GM19438 (cell line): ENCODE results near the gene SYNJ2.
"Not testable (repeated sequence)": the region's sequence is repeated elsewhere in the genome, so short reads cannot be mapped to it uniquely, and the experiment has no call there.

Source experiments
- ATAC-seq: cut with Tn5 transposase; IDR thresholded peaks from one replicate; pipeline ENCODE4 v1.9.1; 2021; ENCODE audit warnings: low read depth; ENCODE audit not compliant: unreplicated experiment

Gene SYNJ2

DNA sequence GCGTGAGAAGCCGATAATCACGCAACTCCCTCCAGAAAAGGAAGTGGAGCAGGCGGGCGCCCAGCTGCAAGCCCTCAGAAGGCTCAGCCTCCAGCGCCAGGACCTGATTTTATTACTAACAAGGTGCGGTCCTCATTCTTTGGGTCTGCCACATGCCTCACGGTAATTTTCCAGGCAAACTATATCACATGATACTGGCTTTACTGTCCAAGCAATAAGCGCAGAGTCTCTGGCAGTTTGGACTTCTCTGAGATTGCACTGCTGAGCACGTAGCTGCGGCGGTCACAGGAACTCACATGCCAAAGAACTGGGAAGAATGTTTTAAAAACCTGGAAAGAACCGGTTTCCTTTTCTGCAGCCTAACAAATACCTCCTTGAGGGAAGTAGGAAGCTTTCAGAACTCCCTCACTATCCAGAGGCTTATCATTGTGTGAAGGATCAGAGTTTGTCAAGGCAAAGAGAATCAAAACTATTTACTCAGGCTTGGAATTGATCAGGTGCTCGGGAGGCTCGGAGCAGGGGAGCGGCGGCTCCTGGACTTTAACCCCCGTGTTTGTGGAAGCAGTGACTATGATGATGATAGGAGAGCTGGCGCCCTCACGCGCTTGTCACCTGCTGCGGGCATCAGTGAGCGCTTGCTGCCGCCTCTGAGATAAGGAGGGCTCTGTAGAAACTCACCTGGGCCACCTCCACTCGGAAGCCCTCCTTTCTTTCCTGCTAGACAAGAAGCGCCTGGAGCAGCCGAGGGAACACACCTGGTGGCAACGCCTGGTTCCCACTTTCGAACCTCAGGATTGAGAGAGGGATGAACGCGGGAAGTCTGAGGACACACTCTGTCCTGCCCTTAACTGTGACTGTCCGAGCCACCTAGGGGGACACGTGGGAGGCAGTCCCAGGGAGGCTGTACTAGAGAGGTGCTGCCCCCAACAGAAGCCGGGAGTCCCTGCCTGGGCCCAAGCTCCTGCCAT is 27.2 kb upstream of the SYNJ2 start:
- no peak for ATAC-seq

- no peak for ATAC-seq
These were observed 26.0 kb upstream of the SYNJ2 start for GRCh38 chr6:157955675-157956074.

DNA sequence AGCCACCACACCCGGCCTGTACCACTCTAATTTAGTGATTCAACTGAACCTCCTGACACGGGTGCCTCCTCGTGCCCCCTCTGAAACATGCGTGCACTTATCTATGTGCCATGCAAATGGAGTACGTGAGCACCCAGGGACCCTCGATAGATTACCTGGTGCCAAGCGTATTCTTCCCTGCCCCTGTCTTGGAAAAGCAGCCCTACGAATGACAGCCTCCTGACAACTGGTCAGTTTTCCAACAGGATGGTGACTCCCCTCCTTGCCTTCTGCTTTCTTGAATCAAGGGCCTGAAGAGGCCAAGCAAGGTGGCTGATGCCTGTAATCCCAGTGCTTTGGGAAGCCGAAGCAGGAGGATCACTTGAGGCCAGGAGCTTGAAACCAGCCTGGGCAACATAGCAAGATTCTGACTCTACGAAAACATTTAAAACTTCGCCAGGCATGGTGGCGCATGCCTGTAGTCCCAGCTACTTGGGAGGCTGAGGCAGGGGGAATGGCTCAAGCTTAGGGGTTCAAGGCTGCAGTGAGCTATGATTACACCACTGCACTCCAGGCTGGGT is 25.4 kb upstream of the SYNJ2 start:
- no peak for ATAC-seq

- no peak for ATAC-seq
These were observed 22.0 kb upstream of the SYNJ2 start for GRCh38 chr6:157959451-157960227.

- no peak for ATAC-seq
These were observed 20.4 kb upstream of the SYNJ2 start for GRCh38 chr6:157961153-157961831.

DNA sequence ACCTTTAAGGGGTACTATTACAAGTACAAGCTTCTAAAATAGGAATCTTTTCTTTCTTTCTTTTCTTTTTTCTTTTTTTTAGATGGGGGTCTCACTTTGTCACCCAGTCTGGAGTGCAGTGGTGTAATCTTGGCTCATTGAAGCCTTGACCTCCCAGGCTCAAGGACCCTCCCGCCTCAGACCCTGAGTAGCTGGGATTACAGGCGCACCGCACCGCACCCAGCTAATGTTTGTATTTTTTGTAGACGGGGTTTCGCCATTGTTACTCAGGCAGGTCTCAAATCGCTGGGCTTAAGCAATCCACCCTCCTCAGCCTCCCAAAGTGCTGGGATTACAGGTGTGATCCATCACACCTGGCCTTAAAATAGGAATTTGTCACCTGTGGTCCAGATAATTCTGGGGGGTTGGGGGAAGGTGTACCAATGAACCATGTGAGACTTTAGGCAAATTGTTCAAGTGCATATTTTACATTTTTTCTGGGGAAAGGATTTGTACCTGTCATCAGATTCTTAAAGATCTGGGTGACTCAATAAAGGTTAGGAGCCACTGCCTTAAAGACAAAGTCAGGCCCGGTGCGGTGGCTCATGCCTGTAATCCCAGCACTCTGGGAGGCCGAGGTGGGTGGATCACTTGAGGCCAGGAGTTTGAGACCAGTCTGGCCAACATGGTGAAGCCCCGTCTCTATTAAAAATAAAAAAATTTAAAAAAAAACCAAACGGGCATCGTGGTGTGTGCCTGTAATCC is 19.7 kb upstream of the SYNJ2 start:
- ATAC-seq = no peak

- ATAC-seq = no peak
These were observed 18.9 kb upstream of the SYNJ2 start for GRCh38 chr6:157962601-157963302.

DNA sequence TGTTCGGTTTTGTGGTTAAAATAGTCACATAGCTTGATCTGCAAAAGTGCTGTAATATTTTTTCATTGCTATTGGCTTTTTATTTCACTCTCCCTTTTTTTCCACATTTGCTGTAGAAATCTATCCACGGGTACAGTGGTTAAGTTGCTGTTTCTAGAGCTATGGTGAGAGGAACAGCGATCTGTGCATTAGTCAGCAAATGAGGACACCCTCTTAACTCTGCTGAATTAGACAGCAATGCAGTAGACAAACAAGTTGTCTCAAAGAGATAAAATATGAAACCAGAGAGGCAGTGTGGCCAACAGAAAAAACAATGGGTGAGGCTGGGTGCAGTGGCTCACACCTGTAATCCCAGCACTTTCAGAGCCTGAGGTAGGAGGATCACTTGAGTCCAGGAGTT is 17.6 kb upstream of the SYNJ2 start:
- no peak for ATAC-seq

DNA sequence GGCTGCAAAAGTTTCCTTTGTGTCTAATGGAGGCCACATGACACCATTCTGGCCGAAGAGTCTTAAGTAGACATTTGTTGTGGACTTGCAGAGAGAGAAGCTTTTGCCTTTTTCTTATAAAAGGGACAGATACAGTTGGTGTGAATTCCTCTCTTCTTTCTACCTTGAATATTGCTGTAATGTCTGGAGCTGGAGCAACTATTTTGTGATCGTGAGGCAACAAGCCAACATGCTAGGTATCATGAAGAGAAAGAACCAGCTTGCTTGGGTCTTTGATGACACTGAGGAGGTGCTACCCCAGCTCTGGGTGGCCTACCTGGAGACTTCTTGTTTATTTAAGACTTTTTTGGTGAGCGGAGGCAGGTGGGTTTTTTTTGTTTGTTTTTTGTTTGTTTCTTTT is 16.3 kb upstream of the SYNJ2 start:
- ATAC-seq = no peak

GRCh38 chr6:157966589-157966977 is 15.1 kb upstream of the SYNJ2 start:
- no peak for ATAC-seq

DNA sequence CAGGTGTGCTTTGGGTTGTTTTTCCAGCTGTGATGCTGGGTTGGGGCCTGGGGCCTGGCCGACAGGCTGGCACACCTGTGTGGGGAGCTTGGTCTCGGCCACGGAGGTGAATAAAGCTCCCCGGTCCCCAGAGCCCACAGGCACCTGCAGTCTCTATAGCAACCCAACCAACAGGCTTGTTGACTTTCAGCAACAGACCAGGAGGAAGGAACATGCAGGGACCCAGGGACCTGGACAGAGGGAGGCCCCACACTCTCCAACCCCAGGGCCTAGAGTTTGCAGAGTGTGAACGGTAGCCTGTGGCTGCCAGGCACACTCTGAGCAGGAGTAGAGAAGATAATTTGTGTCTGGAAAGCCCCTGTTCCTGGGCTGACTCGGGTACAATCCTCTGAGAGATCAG is 14.6 kb upstream of the SYNJ2 start:
- no peak for ATAC-seq

- ATAC-seq = no peak
These were observed 14.2 kb upstream of the SYNJ2 start for GRCh38 chr6:157967486-157967885.

GRCh38 chr6:157972177-157972576 is 9.5 kb upstream of the SYNJ2 start:
- ATAC-seq = not testable (repeated sequence)

DNA sequence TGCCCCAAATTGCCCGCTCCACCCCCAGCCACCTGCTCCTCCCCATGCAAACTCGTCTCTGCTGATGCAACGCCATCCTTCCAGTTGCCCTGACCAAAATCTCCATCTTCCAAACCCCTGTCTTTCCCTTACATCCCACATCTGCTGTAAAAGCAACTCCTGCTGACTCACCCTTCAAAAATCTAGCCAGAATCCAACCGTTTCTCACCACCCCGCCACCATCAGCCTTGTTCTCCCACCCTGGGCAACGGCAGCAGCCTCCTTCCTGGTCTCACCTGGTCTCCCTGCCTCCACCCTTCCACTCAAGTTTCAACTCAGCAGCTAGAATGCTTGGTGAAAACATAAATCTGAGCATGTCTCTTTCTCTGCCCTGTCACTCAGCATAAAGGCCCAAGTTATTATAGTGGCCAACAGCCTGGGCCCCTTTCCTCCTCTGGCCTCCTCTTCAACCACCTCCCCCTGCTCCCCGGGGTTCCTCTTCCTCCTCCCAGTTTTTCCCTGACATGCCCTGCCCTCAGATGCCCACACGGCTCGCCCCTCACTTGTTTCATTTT is 7.2 kb upstream of the SYNJ2 start:
- ATAC-seq = no peak

GRCh38 chr6:157974967-157975366 is 6.7 kb upstream of the SYNJ2 start:
- ATAC-seq = no peak

DNA sequence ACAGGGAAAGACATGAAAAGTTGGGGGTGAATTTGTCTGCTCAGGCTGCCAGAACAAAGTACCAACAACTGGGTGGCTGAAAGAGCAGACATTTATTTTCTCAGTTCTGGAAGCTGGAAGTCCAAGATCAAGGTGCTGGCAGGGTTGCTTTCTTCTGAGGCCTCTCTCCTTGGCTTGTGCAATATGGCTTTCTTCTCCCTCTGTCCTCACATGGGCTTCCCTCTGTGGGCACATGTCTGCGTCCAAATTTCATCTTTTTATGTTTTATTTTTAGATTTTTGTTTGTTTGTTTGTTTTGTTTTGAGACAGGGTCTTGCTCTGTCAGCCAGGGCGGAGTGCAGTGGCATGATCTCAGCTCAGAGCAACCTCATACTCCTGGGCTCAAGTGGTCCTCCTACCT is 6.2 kb upstream of the SYNJ2 start:
- no peak for ATAC-seq

DNA sequence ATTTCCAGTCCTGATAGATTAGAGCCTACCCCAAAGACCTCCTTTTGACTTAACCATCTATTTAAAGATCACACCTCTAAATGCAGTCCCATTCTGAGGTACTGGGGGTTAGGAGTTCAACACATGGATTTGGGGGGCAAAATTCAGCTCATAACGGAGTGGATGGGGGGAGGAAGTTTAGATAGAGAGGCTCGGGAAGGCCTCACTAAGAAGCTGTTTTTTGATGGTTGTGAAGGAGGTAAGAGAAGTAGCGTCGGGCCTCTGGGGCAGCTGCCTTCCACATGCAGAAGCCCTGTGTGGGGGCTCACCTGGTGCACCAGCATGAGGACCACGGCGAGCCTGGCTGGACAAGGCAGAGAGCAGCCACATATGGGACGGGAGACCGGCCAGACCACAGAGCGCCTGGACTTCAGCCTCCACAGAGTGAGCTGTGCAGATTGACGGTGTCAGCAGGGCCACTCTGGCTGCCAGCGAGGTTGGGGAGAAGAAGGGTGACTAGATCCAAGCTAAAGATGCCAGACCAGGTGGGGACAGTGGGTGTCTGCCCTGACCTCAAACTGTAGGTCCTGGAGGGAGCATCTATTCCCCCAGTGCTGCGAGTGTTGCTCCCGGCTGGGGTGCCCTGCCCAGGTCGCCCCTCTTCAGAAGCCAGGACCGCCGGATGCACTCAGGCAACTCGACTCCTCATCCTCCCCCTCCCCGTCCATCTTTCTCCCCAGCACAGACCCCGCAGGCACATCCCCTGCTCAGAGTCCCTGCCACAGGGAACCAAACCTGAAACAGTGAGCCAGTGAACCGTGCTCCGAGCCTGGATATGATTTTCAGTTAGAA is 5.1 kb upstream of the SYNJ2 start:
- ATAC-seq = no peak

- no peak for ATAC-seq
These were observed 4.4 kb upstream of the SYNJ2 start for GRCh38 chr6:157977176-157977804.
